Vagina (tissue), 2 donors: ENCODE results near the gene MEI1. TPM values are rescaled to one million over a fixed set of nuclear protein-coding genes. Genes with fewer than 3 reads are reported as not detected.

ENCODE experiments used
- DNase-seq, 2 donors: peaks; one replicate each; pipeline ENCODE4 v3.0.0-alpha.2; 2017; ENCODE audit errors: extremely low spot score in 2 of 2
- H3K27ac ChIP-seq: fragments of 200-600 bp; sonication (generic); one replicate; pipeline ENCODE4 v1.5.1; 2019
- H3K27me3 ChIP-seq: fragments of 200-600 bp; sonication (generic); one replicate; pipeline ENCODE4 v1.5.1; 2019
- H3K36me3 ChIP-seq, 2 donors: fragments of 200-600 bp; sonication (generic); one replicate each; pipeline ENCODE4 v1.5.1; 2017 to 2019
- H3K4me1 ChIP-seq: fragments of 200-600 bp; sonication (generic); one replicate; pipeline ENCODE4 v1.5.1; 2019
- H3K4me3 ChIP-seq, 2 donors: fragments of 200-600 bp; sonication (generic); 1 replicate in 1 of 2; 2 replicates in 1 of 2; pipeline ENCODE4 v1.5.1; 2016 to 2019
- H3K9me3 ChIP-seq: fragments of 200-600 bp; sonication (generic); one replicate; pipeline ENCODE4 v1.5.1; 2019
- CTCF ChIP-seq, 3 experiments: fragments of 450-650 bp in 2 of 3; fragments of 200-600 bp in 1 of 3; sonication (generic) in 1 of 3; IDR thresholded peaks; one replicate each; pipeline ENCODE4 v1.5.1; 2017 to 2019; ENCODE audit warnings: antibody characterized with exemption in 3 of 3, mild to moderate bottlenecking in 2 of 3, moderate library complexity in 2 of 3
- POLR2A ChIP-seq, 2 donors: fragments of 450-650 bp; IDR thresholded peaks; one replicate each; pipeline ENCODE4 v1.6.1; 2017; ENCODE audit warnings: antibody characterized with exemption in 2 of 2, mild to moderate bottlenecking in 2 of 2, moderate library complexity in 2 of 2
- POLR2AphosphoS5 ChIP-seq, 2 donors: sonication (generic); formaldehyde crosslinking; IDR thresholded peaks; one replicate each; pipeline ENCODE4 v1.9.0; 2017; ENCODE audit warnings: antibody characterized with exemption in 2 of 2, mild to moderate bottlenecking in 2 of 2, low read depth in 1 of 2; ENCODE audit not compliant: insufficient read depth in 1 of 2
- intact Hi-C: fragments of 100-400 bp; cut with DNase I; formaldehyde crosslinking; loops from one replicate; pipeline ENCODE4 v1.15.1; 2023
- total RNA-seq: library from RNA; depleted of rRNA; stranded (reverse); fragments of >200 nt; gene quantifications from one replicate; pipeline ENCODE4 v1.2.3, GENCODE V29; 2016

MEI1 gene
- total RNA-seq, 1 donor from 2014 or later: 6.4 TPM

GRCh38 chr22:41818596-41818995 is 119.3 kb downstream of the MEI1 start:
- Histone ChIP-seq H3K27me3 (no peaks in the 10 kb centered on the region), H3K36me3 (peaks cover 0 to 3% of the 10 kb centered on the region in 2 donors), H3K27ac (no peak overlapping the region), H3K4me3 (no peak overlapping the region), H3K9me3 (no peaks in the 10 kb centered on the region), H3K4me1 (no peaks in the 10 kb centered on the region)
- TF ChIP-seq POLR2AphosphoS5 (IDR thresholded peaks at IDR 0.05; ENCODE audit: insufficient read depth in 1 of 2, low read depth in 1 of 2): no peak
- TF ChIP-seq POLR2A (IDR thresholded peaks at IDR 0.05): no peak
- no peak for TF ChIP-seq CTCF (IDR thresholded peaks at IDR 0.05)
- DNase-seq: no peak
- intact Hi-C loops: no loop called here

- intact Hi-C loops: no loop called here
- no peak for DNase-seq
- Histone ChIP-seq H3K9me3 (no peaks in the 10 kb centered on the region), H3K4me1 (no peaks in the 10 kb centered on the region), H3K4me3 (no peak overlapping the region), H3K27me3 (no peaks in the 10 kb centered on the region), H3K27ac (no peak overlapping the region), H3K36me3 (peaks cover 0 to 3% of the 10 kb centered on the region in 2 donors)
- TF ChIP-seq CTCF (IDR thresholded peaks at IDR 0.05) (no peak), POLR2AphosphoS5 (IDR thresholded peaks at IDR 0.05; ENCODE audit: insufficient read depth in 1 of 2, low read depth in 1 of 2) (no peak)
Observed at GRCh38 chr22:41819257-41819656, 120.0 kb downstream of the MEI1 start.

GRCh38 chr22:41820447-41820846 is 121.1 kb downstream of the MEI1 start:
- no peak overlapping the region for H3K27ac ChIP-seq
- intact Hi-C loops: loop anchor here (10.0 kb wide), 1 partner anchor 124 kb away; the partner anchor contains the start of gene CENPM
- no peaks in the 10 kb centered on the region for H3K4me1 ChIP-seq
- no peak for DNase-seq
- H3K36me3 ChIP-seq: no peaks in the 10 kb centered on the region
- H3K27me3 ChIP-seq: no peaks in the 10 kb centered on the region
- no peak overlapping the region for H3K4me3 ChIP-seq
- TF ChIP-seq POLR2A (IDR thresholded peaks at IDR 0.05): no peak
- no peak for TF ChIP-seq CTCF (IDR thresholded peaks at IDR 0.05)
- no peak for TF ChIP-seq POLR2AphosphoS5 (IDR thresholded peaks at IDR 0.05; ENCODE audit: insufficient read depth in 1 of 2, low read depth in 1 of 2)
- no peaks in the 10 kb centered on the region for H3K9me3 ChIP-seq

GRCh38 chr22:41821471-41822316 is 122.4 kb downstream of the MEI1 start:
- Histone ChIP-seq H3K4me3 (no peak overlapping the region), H3K9me3 (no peaks in the 10 kb centered on the region), H3K36me3 (no peaks in the 10 kb centered on the region), H3K27ac (no peak overlapping the region), H3K4me1 (peaks cover 11% of the 10 kb centered on the region), H3K27me3 (no peaks in the 10 kb centered on the region)
- no peak for TF ChIP-seq POLR2AphosphoS5 (IDR thresholded peaks at IDR 0.05; ENCODE audit: insufficient read depth in 1 of 2, low read depth in 1 of 2)
- TF ChIP-seq POLR2A (IDR thresholded peaks at IDR 0.05): no peak
- TF ChIP-seq CTCF (IDR thresholded peaks at IDR 0.05): no peak
- intact Hi-C loops: loop anchor here (10.0 kb wide), 1 partner anchor 123 kb away; the partner anchor contains the start of gene CENPM
- DNase-seq: no peak
